IPS DF 6.9 (cell line): ENCODE results near the gene INPP5K.
"Not testable (repeated sequence)": the region's sequence is repeated elsewhere in the genome, so short reads cannot be mapped to it uniquely, and the experiment has no call there.

Source experiments
- DNase-seq: peaks from one replicate; pipeline ENCODE4 v3.0.0-alpha.2; 2013; ENCODE audit warnings: low read depth, low spot score
- H3K27ac ChIP-seq: one replicate; pipeline ENCODE4 v1.5.1; 2013; ENCODE audit warnings: low read length, control low read depth
- H3K27me3 ChIP-seq: 2 replicates; pipeline ENCODE4 v1.6.1; 2013; ENCODE audit warnings: mild to moderate bottlenecking, low read length; ENCODE audit not compliant: control insufficient read depth, insufficient read depth
- H3K36me3 ChIP-seq: 2 replicates; pipeline ENCODE4 v1.6.1; 2013; ENCODE audit warnings: low read length; ENCODE audit not compliant: control insufficient read depth, insufficient read depth
- H3K4me1 ChIP-seq: 2 replicates; pipeline ENCODE4 v1.6.1; 2013; ENCODE audit warnings: low read length; ENCODE audit not compliant: control insufficient read depth, insufficient read depth
- H3K4me3 ChIP-seq: 2 replicates; pipeline ENCODE4 v1.5.1; 2013; ENCODE audit warnings: mild to moderate bottlenecking, low read length
- H3K9me3 ChIP-seq: 2 replicates; pipeline ENCODE4 v1.6.1; 2013; ENCODE audit warnings: low read length, inconsistent platforms; ENCODE audit not compliant: control insufficient read depth, insufficient read depth
- WGBS: extraction: QIAGEN DNeasy Blood & Tissue Kit; methylation state at CpG from one replicate; pipeline ENCODE4 v1.1.7; 2013; ENCODE audit warnings: mixed read lengths, missing lambda C conversion rate; ENCODE audit not compliant: insufficient read length, insufficient coverage; 5-methylcytosine and 5-hydroxymethylcytosine counted together

Gene INPP5K

DNA sequence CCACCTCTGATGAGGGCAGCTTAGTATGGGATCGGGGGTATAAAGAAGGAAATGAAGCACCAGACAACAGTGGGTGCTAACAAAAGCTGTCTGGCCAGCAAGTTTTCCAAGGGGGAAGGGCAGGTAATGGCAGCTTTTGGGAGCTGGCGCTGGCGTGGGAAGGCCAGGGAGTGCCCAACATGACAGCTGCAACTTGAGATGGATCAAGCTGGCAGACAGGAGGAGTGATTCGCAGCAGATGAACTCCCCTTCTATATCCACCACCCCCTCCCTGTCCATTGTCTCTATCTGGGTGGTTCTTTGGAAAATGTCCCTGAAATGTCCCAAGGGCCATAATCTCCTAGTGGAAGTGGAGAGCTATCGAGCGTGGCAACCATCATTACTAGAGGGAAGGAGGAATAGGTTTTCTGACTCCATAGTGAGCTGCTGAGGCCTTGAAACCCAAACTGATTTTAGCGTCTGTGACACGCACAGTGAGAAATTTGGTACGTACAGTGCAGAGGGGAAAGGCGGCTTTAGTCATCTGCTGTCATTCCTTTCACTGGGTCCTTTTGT is 4.8 kb upstream of the INPP5K start:
- H3K27me3 ChIP-seq = no peaks in the 10 kb centered on the region
- no peaks in the 10 kb centered on the region for H3K36me3 ChIP-seq
- H3K4me1 ChIP-seq = no peaks in the 10 kb centered on the region
- no CpG with 5 or more reads among the region's 10 CpGs for WGBS
- no peak for DNase-seq
- no peak overlapping the region for H3K4me3 ChIP-seq
- no peak overlapping the region for H3K27ac ChIP-seq
- no peaks in the 10 kb centered on the region for H3K9me3 ChIP-seq

DNA sequence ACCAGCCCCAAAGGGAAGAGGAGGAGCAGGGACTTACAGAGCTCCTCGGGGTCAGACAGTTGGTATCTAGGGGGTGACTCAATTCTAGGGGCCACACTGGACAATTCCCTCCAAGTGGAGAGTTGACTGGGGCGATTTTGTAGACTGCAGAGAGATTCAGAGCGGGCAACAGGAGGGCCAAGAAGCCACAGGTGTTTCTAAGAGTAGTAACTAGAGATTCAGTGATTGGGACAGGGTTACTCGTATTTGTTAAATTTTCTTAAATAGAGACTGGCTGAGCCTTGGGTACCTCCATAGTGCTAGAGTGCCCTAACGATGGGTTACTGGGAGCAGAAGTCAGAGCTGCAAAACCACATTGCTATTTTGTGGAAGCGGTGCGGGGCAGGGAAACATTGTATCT is 3.3 kb upstream of the INPP5K start:
- no CpG with 5 or more reads among the region's 7 CpGs for WGBS
- DNase-seq = no peak
- H3K36me3 ChIP-seq = no peaks in the 10 kb centered on the region
- H3K4me1 ChIP-seq = peaks cover 2% of the 10 kb centered on the region; the same call in 1 of the 2 replicates
- H3K27me3 ChIP-seq = no peaks in the 10 kb centered on the region
- H3K4me3 ChIP-seq = no peak overlapping the region
- no peaks in the 10 kb centered on the region for H3K9me3 ChIP-seq
- H3K27ac ChIP-seq = no peak overlapping the region

DNA sequence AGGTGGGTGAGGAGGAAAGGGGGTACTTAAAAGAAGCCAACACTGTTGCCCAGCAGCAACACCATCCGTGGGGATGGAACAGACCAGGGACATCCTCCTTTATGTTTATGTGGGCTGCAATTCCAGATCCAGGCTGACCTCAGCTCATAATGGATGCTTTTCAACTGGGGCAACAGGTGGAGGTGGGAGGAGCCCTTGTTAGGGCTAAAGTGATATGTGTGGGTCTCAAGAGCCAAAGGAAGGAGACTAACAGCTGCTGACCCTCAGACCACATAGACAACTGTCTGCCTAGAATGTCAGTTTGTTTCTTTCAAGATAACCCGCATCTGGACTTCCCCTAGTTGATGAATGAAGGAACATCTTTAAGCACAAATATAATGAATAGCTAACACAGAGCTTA is 2.0 kb upstream of the INPP5K start:
- H3K27me3 ChIP-seq = no peaks in the 10 kb centered on the region
- H3K9me3 ChIP-seq = no peaks in the 10 kb centered on the region
- H3K27ac ChIP-seq = no peak overlapping the region
- peaks cover 2% of the 10 kb centered on the region; the same call in 1 of the 2 replicates for H3K4me1 ChIP-seq
- no peak overlapping the region for H3K4me3 ChIP-seq
- DNase-seq = no peak
- no peaks in the 10 kb centered on the region for H3K36me3 ChIP-seq
- WGBS = no CpG with 5 or more reads among the region's 2 CpGs

DNA sequence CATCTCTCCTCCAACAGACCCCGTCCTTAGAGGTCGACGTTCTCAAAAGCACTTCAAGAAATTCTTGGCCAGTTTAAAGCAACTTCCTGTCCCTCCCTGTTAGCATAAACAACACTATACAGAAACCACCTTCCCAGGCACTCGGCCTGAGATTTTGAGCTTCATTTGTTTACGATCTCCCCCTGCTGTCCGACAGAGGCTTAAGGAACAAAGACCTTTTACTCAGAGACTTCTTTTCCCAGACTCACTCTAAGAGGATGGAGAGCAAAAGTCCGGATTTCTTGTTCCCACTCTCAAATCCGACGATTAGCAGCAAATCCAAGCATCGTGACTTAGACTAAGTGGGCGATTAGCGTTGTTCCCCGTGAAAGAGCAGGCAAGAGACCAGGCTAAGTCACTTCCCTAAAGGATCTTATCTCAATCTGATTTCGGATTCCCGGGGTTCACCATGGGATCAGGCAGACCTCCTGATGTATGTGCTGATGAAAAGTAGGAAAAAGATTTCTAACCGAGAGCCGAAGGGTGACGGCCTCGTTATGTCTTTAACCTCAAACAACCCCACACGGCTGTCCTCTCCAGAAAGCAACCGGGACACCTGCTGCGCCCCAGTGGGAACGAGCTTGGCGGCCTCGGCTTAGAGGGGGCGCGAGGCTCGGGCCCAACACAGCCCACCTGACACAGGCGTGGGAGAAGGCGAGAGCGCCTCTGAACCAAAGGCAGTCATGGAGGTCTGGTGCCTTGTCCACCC is 598 bp downstream of the INPP5K start:
- 0 out of 2 replicates have a peak, but pooled peaks cover 2% of the 10 kb centered on the region for H3K36me3 ChIP-seq
- H3K4me3 ChIP-seq = peak overlapping the region; percentile 66
- no CpG with 5 or more reads among the region's 31 CpGs for WGBS
- H3K4me1 ChIP-seq = peaks cover 2% of the 10 kb centered on the region; the same call in 1 of the 2 replicates
- no peaks in the 10 kb centered on the region for H3K9me3 ChIP-seq
- no peak for DNase-seq
- no peaks in the 10 kb centered on the region for H3K27me3 ChIP-seq
- H3K27ac ChIP-seq = no peak overlapping the region

DNA sequence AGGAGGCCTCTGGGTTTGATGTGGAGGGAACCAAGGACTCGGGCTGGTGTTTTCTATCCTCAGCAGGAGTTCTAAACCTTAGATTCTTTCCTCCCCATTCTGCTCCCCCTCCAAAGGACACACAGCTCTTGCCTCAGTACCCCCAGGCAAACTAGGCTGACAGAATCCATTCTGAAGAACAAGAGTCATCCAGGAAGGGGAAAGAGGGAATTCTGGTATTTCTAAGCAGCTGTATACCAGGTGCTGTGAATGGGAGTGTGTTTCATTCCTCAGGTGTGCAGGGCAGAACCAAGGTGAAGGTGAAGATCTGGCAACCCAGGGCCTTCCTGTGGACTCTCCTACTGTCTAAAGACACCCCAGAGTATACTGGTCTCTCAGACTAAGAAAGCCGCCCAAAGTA is 4.1 kb downstream of the INPP5K start:
- no CpG with 5 or more reads among the region's 2 CpGs for WGBS
- no peak overlapping the region for H3K4me3 ChIP-seq
- no peaks in the 10 kb centered on the region for H3K27me3 ChIP-seq
- no peak for DNase-seq
- 0 out of 2 replicates have a peak, but pooled peaks cover 2% of the 10 kb centered on the region for H3K36me3 ChIP-seq
- no peaks in the 10 kb centered on the region for H3K9me3 ChIP-seq
- H3K27ac ChIP-seq = no peak overlapping the region
- H3K4me1 ChIP-seq = peaks cover 2% of the 10 kb centered on the region; the same call in 1 of the 2 replicates

DNA sequence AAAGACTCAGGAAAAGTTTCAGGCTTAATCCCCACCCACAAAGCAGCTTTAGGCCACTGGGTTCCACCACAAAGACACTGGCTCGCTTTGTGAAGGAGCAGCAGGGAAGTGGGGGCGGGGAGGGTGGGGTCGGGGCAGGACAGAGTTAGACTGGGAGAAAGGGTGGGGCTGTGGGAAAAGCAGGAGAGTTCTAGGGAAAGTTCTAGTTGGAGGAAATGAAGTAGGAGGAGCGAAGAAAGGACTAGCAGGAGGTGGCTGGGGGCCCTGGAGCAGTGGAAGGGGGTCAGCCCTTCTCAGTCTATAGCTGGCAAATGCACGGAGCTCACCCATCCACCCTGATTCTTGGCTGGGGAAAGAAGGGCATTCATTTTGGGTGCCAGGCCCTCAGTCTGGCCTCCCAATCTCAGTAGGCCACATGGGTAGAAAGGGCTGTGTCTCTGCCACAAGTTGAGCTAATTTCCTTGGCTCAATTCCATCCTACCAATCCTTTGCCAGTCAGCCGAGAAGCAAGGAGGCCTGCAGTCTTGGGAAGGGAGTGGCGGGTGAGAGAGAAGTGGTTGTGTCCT is 4.6 kb downstream of the INPP5K start:
- DNase-seq = no peak
- Histone ChIP-seq H3K36me3 (0 out of 2 replicates have a peak, but pooled peaks cover 2% of the 10 kb centered on the region), H3K27me3 (no peaks in the 10 kb centered on the region), H3K9me3 (no peaks in the 10 kb centered on the region), H3K27ac (no peak overlapping the region), H3K4me3 (no peak overlapping the region), H3K4me1 (peaks cover 2% of the 10 kb centered on the region; the same call in 1 of the 2 replicates)
- no CpG with 5 or more reads among the region's 7 CpGs for WGBS

DNA sequence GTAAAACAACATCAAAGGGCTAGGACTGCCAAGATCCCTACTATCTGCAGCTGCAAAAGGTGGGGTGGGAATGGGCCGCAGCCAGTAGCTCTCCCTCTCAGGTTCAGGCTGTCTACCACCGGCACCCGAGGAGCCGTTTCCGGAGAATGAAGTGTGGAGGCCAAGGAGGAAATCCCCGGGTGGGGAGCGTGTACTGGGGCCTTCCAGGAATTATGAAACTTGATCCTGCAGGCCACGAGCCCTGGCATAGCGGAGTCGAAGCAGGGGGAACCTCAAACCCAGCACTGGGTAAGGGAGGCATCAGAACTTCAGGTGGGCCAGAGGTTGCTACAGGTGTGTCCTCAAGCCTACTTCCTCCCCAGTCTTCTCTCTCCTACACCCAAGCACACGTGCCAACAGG is 5.1 kb downstream of the INPP5K start:
- no peak for DNase-seq
- no peaks in the 10 kb centered on the region for H3K27me3 ChIP-seq
- 0 out of 2 replicates have a peak, but pooled peaks cover 2% of the 10 kb centered on the region for H3K36me3 ChIP-seq
- no CpG with 5 or more reads among the region's 11 CpGs for WGBS
- H3K4me1 ChIP-seq = peaks cover 2% of the 10 kb centered on the region; the same call in 1 of the 2 replicates
- H3K9me3 ChIP-seq = no peaks in the 10 kb centered on the region
- H3K4me3 ChIP-seq = no peak overlapping the region
- no peak overlapping the region for H3K27ac ChIP-seq

DNA sequence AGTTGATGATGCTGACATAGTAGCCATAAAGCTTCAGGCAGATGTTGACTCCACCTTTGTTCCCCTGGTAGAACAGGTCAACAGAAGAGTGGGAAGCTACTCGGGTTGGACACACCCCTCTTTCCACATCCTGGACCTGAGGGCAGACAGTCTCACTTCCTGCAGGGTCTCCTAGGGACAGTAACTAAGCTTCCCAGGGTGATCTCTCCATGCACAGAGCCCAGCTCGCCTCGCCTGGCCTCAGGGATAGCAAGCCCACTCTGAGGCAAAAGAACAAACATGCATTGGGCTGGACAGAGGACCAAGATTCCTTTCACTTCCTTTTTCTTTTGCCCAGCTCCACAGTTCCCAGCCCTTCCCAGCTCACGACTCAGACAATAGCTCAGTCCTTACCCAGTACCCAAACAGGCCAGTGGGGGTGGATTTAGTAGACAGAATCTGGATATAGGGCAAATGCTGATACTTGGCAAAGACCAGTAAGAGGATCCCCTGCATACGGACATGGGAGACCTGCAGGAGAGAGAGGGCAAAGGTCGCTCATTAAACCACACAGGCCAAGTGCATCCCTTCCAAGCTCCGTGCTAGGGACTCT is 7.0 kb downstream of the INPP5K start:
- no peaks in the 10 kb centered on the region for H3K27me3 ChIP-seq
- no CpG with 5 or more reads among the region's 7 CpGs for WGBS
- H3K36me3 ChIP-seq = 0 out of 2 replicates have a peak, but pooled peaks cover 2% of the 10 kb centered on the region
- no peak overlapping the region for H3K4me3 ChIP-seq
- no peak overlapping the region for H3K27ac ChIP-seq
- H3K9me3 ChIP-seq = no peaks in the 10 kb centered on the region
- no peaks in the 10 kb centered on the region for H3K4me1 ChIP-seq
- DNase-seq = no peak

DNA sequence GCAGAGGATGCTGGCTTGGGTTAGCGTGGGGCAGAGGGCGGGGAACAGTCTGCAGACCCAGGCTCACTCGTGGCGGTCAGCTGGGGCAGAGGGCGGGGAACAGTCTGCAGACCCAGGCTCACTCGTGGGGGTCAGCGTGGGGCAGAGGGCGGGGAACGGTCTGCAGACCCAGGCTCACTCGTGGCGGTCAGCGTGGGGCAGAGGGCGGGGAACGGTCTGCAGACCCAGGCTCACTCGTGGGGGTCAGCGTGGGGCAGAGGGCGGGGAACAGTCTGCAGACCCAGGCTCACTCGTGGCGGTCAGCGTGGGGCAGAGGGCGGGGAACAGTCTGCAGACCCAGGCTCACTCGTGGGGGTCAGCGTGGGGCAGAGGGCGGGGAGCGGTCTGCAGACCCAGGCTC is 7.7 kb downstream of the INPP5K start:
- not testable (repeated sequence) for DNase-seq, H3K9me3 ChIP-seq, H3K27me3 ChIP-seq, H3K36me3 ChIP-seq, H3K4me1 ChIP-seq, H3K27ac ChIP-seq, H3K4me3 ChIP-seq
- WGBS = no CpG with 5 or more reads among the region's 25 CpGs

DNA sequence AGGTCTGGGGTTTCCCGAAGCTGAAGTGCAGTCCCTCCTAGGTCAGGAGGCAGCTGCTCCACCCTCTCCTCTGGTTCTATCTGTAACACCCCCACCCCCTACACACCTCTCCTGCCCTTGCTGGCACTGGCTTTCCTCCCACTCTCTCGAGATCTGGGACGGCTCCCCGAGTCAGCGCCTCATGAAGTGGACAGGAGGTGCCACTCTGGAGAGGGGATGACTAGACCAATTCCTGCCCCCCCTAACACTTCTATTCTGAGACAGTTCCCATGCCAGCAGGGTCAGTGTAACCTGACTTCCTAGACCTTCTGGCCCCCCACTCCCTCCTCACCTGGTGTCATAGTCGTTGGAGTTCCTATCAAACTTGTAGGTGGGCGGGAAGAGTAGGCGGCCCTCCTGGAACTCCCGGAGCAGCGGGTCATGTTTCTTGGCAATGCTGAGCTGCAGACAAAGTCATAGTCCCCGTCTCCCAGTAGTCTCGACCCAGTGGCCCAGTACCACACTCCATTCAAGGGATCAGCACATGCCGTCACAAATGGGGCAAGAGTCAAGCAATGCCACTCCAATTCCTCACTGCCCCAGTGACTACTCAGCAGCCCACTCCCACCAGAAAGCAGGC is 9.7 kb downstream of the INPP5K start:
- Histone ChIP-seq H3K9me3 (no peaks in the 10 kb centered on the region), H3K4me3 (no peak overlapping the region), H3K36me3 (0 out of 2 replicates have a peak, but pooled peaks cover 2% of the 10 kb centered on the region), H3K4me1 (no peaks in the 10 kb centered on the region), H3K27ac (no peak overlapping the region), H3K27me3 (no peaks in the 10 kb centered on the region)
- DNase-seq = no peak
- no CpG with 5 or more reads among the region's 13 CpGs for WGBS
